Vagina (tissue), 2 donors: ENCODE results near the gene CITED4.

Experiments used
- CTCF ChIP-seq, 3 experiments: fragments of 450-650 bp in 2 of 3; fragments of 200-600 bp in 1 of 3; sonication (generic) in 1 of 3; IDR thresholded peaks; one replicate each; pipeline ENCODE4 v1.5.1; 2017 to 2019; ENCODE audit warnings: antibody characterized with exemption in 3 of 3, mild to moderate bottlenecking in 2 of 3, moderate library complexity in 2 of 3
- POLR2A ChIP-seq, 2 donors: fragments of 450-650 bp; IDR thresholded peaks; one replicate each; pipeline ENCODE4 v1.6.1; 2017; ENCODE audit warnings: antibody characterized with exemption in 2 of 2, mild to moderate bottlenecking in 2 of 2, moderate library complexity in 2 of 2
- POLR2AphosphoS5 ChIP-seq, 2 donors: sonication (generic); formaldehyde crosslinking; IDR thresholded peaks; one replicate each; pipeline ENCODE4 v1.9.0; 2017; ENCODE audit warnings: antibody characterized with exemption in 2 of 2, mild to moderate bottlenecking in 2 of 2, low read depth in 1 of 2; ENCODE audit not compliant: insufficient read depth in 1 of 2

- TF ChIP-seq CTCF (IDR thresholded peaks at IDR 0.05) (no peak), POLR2AphosphoS5 (IDR thresholded peaks at IDR 0.05; ENCODE audit: insufficient read depth in 1 of 2, low read depth in 1 of 2) (no peak), POLR2A (IDR thresholded peaks at IDR 0.05) (no peak)
Measured at GRCh38 chr1:40823983-40824382, 38.2 kb downstream of the CITED4 start.
